Large intestine (tissue), 3 donors: Measurements from ENCODE around the gene RASSF7. TPM values are rescaled to one million over a fixed set of nuclear protein-coding genes. Genes with fewer than 3 reads are reported as not detected.

Experiments
- DNase-seq, 2 donors: peaks; one replicate each; pipeline versions ENCODE4 v3.0.0 to v3.0.0-alpha.2; 2013
- H3K27ac ChIP-seq: one replicate; pipeline ENCODE4 v1.5.1; 2013; ENCODE audit warnings: low read length
- H3K27me3 ChIP-seq: 2 replicates; pipeline ENCODE4 v1.6.1; 2013; ENCODE audit warnings: low read length; ENCODE audit not compliant: control insufficient read depth, insufficient read depth
- H3K36me3 ChIP-seq: 2 replicates; pipeline ENCODE4 v1.6.1; 2013; ENCODE audit warnings: low read length; ENCODE audit not compliant: control insufficient read depth, insufficient read depth
- H3K4me1 ChIP-seq: one replicate; pipeline ENCODE4 v1.6.1; 2013; ENCODE audit warnings: low read length; ENCODE audit not compliant: control insufficient read depth, insufficient read depth
- H3K4me3 ChIP-seq: one replicate; pipeline ENCODE4 v1.5.1; 2013; ENCODE audit warnings: low read length
- H3K9me3 ChIP-seq: one replicate; pipeline ENCODE4 v1.6.1; 2013; ENCODE audit warnings: mild to moderate bottlenecking, low read depth, low read length, moderate library complexity; ENCODE audit not compliant: control insufficient read depth
- WGBS: methylation state at CpG from one replicate; pipeline ENCODE4 v1.1.5; 2013; ENCODE audit warnings: low lambda C conversion rate; ENCODE audit not compliant: insufficient coverage; 5-methylcytosine and 5-hydroxymethylcytosine counted together
- polyA plus RNA-seq: library from polyadenylated mRNA; unstranded; fragments of 120-200 nt; gene quantifications from one replicate; pipeline ENCODE4 v1.2.1, GENCODE V29; 2013

Gene RASSF7
- polyA plus RNA-seq, 1 donor = 45.4 TPM

DNA sequence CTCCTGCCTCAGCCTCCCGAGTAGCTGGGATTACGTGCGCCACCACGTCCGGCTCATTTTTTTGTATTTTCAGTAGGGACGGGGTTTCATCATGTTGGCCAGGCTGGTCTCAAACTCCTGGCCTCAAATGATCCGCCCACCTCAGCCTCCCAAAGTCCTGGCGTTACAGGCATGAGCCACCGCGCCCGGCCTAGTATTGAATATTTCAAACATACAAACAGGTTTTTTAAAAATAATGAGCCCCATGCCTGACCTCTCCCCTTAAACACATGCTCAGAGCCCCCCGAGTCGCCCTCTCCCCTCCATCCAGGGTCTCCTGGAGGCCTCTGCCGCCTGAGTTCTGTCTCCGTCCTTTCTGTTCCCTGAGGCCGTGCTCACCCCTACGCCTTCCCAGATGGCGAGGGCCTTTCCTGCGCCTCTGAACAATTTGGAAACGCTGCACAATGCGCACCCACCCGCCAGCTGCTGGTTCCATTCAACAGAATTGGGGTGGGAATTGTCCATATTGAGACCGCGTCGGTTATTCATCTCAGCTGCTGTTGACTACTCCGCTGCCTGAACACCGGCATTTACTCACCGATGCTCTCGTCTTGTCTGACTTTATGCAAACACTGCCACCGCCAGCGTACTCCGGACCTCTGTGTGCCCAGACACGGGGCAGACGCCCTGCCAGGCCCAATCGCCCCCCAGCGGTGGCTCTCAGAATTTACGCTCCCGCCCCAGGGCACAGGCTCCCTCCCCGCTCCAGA lies 40.2 kb upstream of the RASSF7 start:
- Histone ChIP-seq H3K27me3 (no peaks in the 10 kb centered on the region), H3K4me1 (peaks cover 6% of the 10 kb centered on the region), H3K4me3 (no peak overlapping the region), H3K9me3 (peaks cover 27% of the 10 kb centered on the region), H3K27ac (no peak overlapping the region), H3K36me3 (no peaks in the 10 kb centered on the region)
- no CpG with 5 or more reads among the region's 39 CpGs for WGBS
- no peak for DNase-seq

DNA sequence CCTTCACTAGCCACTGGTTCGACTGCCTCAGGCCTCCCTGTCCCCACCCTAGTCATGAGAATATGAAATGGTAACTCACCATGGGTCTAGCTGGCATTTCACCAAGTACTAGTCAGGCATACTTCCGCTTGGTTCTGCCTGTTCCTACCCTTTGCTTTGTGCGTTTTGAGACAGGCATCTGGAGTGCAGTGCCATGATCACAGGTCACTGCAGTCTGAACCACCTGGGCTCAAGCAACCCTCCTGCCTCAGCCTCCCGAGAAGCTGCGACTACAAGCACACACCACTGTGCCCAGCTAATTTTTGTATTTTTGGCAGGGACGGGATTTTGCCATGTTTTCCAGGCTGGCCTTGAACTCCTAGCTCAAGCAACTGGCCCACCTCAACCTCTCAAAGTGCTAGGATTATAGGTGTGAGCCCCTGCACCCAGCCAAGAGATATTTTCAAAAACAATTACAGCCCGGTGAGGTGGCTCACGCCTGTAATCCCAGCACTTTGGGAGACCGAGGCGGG lies 39.5 kb upstream of the RASSF7 start:
- Histone ChIP-seq H3K36me3 (no peaks in the 10 kb centered on the region), H3K27ac (no peak overlapping the region), H3K27me3 (no peaks in the 10 kb centered on the region), H3K4me3 (no peak overlapping the region), H3K4me1 (peaks cover 6% of the 10 kb centered on the region), H3K9me3 (peaks cover 27% of the 10 kb centered on the region)
- DNase-seq = no peak
- no CpG with 5 or more reads among the region's 10 CpGs for WGBS

DNA sequence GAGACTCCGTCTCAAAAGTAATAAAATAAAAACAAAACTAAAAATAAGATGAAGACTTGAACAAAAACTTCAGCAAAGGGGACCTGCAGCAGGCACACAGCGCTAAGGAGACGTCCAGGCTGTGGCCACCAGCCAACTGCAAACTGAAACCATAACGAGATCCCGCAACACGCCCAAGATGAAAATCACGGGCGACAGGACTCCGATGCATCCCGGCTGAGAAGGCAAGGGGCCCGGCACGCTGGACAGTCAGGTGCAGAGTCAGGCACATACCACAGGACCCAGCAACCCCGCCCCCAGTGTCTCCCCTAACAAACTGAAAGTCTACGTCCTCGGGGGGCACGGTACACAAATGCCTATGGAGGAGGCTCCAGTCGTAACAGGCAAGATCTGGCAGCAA lies 34.6 kb upstream of the RASSF7 start:
- WGBS = no CpG with 5 or more reads among the region's 17 CpGs
- no peaks in the 10 kb centered on the region for H3K9me3 ChIP-seq
- H3K27ac ChIP-seq = no peak overlapping the region
- H3K36me3 ChIP-seq = peaks cover 2% of the 10 kb centered on the region
- no peaks in the 10 kb centered on the region for H3K4me1 ChIP-seq
- no peak overlapping the region for H3K4me3 ChIP-seq
- H3K27me3 ChIP-seq = no peaks in the 10 kb centered on the region
- no peak for DNase-seq

DNA sequence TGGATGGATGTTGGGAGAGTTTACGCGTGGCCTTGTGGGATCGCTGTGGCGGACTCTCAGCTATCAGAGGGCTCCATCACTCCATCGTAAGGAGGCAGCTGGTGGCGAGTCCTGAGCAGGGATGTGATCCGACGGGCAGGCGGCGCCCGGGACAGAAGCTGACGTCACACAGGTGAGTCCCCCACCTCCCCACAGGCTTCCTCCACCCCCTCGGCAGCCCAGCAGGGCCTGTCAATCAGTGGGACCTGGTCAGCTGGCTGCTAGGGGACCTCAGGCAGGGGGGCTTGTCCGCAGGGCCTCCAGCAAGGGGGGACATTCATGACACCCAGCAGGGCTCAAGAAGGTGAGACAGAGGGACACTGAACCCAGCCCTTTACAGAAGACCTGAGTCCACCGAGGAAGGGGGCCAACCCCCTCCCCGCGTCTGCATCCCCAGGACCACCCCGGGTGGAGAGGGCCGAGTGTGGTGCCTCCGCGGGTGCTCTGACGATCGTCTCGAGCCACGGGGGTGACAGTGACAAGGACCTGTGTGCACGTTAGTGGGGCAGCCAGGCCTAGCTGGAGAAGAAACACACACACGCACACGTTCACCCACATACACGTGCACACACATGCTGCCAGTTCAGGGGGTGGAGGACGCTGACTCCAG lies 32.5 kb upstream of the RASSF7 start:
- WGBS = no CpG with 5 or more reads among the region's 30 CpGs
- no peaks in the 10 kb centered on the region for H3K4me1 ChIP-seq
- H3K4me3 ChIP-seq = no peak overlapping the region
- H3K36me3 ChIP-seq = peaks cover 21% of the 10 kb centered on the region
- H3K27me3 ChIP-seq = no peaks in the 10 kb centered on the region
- no peak overlapping the region for H3K27ac ChIP-seq
- DNase-seq = no peak
- H3K9me3 ChIP-seq = no peaks in the 10 kb centered on the region

DNA sequence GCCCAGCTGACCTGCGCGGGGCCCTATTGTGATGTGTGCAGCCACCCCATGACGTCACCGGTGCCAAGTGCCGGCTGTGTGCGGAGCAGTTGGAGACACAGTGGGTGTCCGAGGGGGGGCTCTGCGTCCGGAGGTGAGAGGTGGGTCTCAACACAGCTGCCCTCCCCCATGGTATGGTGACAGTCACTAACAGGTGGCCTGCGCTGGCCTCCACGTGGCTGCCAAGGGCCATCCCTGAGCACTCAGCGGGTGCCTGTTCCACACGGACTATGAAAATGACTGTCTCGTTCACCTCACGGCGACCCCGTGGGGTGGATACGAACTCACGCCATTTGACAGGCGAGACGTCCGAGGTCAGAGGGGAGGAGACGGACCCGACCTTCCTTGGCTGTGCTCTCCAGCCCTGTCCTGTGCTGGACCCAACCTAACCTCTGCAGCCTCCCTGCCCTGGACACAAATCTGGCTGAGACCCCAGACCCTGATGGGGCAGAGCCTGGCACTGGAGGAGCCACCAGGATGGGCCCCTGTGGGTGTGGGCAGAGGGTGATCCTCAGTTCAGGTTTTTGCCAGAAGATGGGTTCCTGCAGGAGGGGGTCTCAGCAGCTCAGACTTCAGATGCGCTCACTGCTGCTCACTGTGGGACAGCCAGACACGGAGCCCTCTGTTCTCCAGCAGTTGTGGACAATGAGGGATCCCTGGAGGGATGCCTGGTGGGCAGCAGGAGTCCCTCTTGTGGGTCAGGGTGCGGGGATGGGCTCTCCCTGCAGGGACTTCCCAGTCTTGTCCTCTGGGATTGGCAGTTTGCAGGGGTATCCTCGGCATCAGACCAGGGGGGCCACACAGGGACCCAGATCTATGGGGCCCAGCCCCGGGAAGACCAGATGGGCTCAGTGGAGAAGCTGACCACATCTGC lies 31.7 kb upstream of the RASSF7 start:
- Histone ChIP-seq H3K27ac (no peak overlapping the region), H3K4me3 (no peak overlapping the region), H3K27me3 (no peaks in the 10 kb centered on the region), H3K36me3 (peaks cover 28% of the 10 kb centered on the region), H3K9me3 (no peaks in the 10 kb centered on the region), H3K4me1 (peaks cover under 1% of the 10 kb centered on the region)
- no CpG with 5 or more reads among the region's 29 CpGs for WGBS
- no peak for DNase-seq

DNA sequence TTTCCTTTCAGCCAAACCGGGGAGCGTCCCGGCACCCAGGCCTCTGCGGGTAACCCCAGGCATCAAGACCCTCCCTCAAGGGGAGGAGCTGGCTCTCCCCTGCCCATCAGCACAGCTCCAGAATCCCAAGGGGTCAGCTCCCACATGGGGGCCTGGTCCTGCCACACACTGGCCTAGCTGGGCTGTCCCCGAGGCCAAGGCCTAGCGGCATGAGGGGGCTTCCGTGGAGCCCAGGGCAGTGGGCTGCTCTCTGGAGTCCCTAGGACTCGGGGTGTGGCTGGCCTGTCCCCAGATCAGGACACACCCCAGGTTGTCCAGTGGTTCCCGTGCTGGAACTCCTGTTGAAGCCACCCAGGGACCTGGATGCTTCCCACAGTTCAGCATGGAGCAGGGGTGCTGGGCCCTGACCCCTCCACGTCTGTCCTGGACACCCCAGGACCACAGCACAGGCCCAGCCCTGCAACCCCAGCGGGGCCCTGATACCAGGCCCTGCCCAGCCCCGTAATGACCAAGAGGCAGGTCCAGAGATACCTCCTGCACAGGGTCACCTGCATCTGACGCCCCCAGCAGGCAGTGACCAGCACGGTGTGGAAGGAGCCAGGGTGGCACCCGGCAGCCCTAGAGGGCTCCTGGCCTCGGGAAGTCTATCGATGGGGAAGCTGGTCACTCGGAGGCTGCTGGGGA lies 30.9 kb upstream of the RASSF7 start:
- Histone ChIP-seq H3K27ac (no peak overlapping the region), H3K9me3 (no peaks in the 10 kb centered on the region), H3K4me3 (no peak overlapping the region), H3K4me1 (peaks cover 4% of the 10 kb centered on the region), H3K27me3 (no peaks in the 10 kb centered on the region), H3K36me3 (peaks cover 28% of the 10 kb centered on the region)
- no peak for DNase-seq
- no CpG with 5 or more reads among the region's 18 CpGs for WGBS

DNA sequence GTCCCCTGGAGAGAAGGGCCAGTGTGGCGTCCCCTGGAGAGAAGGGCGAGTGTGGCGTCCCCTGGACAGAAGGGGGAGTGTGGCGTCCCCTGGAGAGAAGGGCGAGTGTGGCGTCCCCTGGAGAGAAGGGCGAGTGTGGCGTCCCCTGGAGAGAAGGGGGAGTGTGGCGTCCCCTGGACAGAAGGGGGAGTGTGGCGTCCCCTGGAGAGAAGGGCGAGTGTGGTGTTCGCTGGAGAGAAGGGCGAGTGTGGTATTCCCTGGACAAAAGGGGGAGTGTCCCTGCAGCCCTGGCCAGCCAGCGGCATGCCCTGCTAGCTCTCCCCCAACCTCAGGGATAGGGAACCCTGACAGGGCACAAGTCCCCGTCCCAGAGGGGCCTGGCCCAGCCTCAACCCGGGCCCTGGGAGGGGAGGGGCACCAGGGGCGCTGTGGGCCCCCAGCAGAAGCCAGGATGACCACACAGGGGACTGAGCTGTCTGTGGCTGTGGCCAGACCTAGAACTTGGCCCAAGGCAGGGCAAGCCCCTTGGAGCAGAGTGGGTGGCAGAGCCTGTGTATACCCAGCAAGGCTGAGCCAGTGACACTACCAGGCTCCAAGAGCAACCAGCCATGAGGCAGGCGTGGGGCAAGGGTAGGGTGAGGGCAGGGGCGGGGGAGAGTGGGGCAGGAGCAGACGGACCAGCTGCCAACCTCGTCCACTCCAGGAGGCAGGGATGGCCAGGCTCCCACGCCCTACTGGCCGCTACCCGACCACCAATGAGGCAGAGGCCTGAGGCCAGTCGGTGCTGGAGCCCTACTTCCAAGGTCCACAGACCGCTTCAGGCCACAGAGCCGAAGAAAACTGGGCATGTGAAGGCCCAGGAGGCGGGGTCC lies 29.6 kb upstream of the RASSF7 start:
- no peak for DNase-seq

DNA sequence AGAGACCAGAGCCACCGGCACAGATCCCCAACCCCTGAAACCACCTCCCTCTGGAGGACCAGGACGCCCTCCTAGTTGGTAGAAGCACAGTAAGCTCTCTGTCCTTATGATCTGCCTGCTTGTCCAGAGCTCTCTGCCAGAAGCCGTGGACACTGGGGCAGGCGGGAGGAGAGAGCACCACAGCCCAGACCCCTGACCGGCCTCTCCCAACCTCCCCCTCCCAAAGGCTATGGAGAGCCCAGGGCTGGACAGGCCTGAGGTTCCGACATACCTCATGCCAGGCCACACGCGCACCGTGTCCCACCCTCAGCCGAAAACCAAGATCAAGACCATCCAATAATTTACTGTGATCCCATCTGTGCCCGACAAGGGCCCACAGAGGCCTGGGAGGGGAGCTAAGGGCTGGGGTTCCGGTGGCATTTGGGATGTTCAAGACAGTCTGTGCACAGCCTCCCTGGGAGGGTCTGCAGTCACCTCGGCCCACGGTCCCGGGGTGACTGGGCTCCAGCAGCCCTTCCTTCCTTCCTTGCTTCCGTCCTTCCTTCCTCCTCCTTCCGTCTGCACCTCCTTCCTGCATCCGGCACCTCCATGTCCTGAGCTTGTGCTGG lies 28.7 kb upstream of the RASSF7 start:
- H3K27me3 ChIP-seq = peaks cover 8% of the 10 kb centered on the region
- no peak for DNase-seq
- H3K4me1 ChIP-seq = peaks cover 7% of the 10 kb centered on the region
- H3K9me3 ChIP-seq = peaks cover 3% of the 10 kb centered on the region
- H3K27ac ChIP-seq = no peak overlapping the region
- no peak overlapping the region for H3K4me3 ChIP-seq
- WGBS = no CpG with 5 or more reads among the region's 18 CpGs
- H3K36me3 ChIP-seq = peaks cover 28% of the 10 kb centered on the region

More for the DNA sequence above, 29.6 kb upstream of the RASSF7 start:
- H3K27me3 ChIP-seq = no peaks in the 10 kb centered on the region
- H3K9me3 ChIP-seq = no peaks in the 10 kb centered on the region
- H3K4me3 ChIP-seq = no peak overlapping the region
- peaks cover 28% of the 10 kb centered on the region for H3K36me3 ChIP-seq
- H3K4me1 ChIP-seq = peaks cover 4% of the 10 kb centered on the region
- no CpG with 5 or more reads among the region's 28 CpGs for WGBS
- H3K27ac ChIP-seq = no peak overlapping the region

DNA sequence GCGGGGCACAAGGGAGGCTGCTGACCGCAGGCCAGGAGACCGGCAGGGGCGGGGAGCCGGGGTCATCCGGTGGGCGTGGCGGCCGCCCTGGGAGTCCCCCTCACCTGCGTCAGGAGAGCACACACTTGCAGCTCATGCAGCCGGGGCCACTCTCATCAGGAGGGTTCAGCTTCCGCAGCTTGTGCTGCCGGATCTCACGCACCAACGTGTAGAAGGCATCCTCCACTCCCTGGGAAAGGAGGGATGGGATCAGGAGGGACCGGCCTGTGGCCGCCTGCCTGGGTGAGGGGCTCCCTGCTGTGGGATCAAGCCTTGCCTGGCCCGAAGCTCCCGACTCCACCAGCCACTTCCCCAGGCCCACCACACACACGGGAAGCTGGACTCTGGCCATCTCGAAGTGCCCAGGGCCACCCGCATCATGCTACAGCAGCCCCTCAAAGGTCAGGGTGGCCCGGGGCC lies 28.2 kb upstream of the RASSF7 start:
- Histone ChIP-seq H3K36me3 (peaks cover 28% of the 10 kb centered on the region), H3K4me3 (no peak overlapping the region), H3K4me1 (peaks cover 12% of the 10 kb centered on the region), H3K9me3 (peaks cover 8% of the 10 kb centered on the region), H3K27me3 (peaks cover 14% of the 10 kb centered on the region), H3K27ac (no peak overlapping the region)
- DNase-seq = no peak
- no CpG with 5 or more reads among the region's 23 CpGs for WGBS
